AG09309 (cell line): ENCODE results near the gene LRMDA.

Source experiments
- DNase-seq: peaks from one replicate; pipeline ENCODE4 v3.0.0-alpha.2; 2010; ENCODE audit warnings: low read depth
- H3K4me3 ChIP-seq: 2 replicates; pipeline ENCODE4 v1.5.1; 2011; ENCODE audit warnings: mild to moderate bottlenecking, low read depth, low read length, moderate library complexity; ENCODE audit not compliant: control insufficient read depth
- TF ChIP-seq, protein P1 (sequence below): IDR thresholded peaks from 2 replicates; pipeline ENCODE4 v1.5.1; 2011; ENCODE audit warnings: mild to moderate bottlenecking, low read depth, low read length, inconsistent platforms; ENCODE audit not compliant: insufficient read depth, control insufficient read depth; ENCODE audit errors: missing control alignments

Gene LRMDA

GRCh38 chr10:76337641-76338040 is 906.2 kb downstream of the LRMDA start:
- DNase-seq: peak; percentile 52
- H3K4me3 ChIP-seq: no peak overlapping the region
- TF ChIP-seq, protein P1, sequence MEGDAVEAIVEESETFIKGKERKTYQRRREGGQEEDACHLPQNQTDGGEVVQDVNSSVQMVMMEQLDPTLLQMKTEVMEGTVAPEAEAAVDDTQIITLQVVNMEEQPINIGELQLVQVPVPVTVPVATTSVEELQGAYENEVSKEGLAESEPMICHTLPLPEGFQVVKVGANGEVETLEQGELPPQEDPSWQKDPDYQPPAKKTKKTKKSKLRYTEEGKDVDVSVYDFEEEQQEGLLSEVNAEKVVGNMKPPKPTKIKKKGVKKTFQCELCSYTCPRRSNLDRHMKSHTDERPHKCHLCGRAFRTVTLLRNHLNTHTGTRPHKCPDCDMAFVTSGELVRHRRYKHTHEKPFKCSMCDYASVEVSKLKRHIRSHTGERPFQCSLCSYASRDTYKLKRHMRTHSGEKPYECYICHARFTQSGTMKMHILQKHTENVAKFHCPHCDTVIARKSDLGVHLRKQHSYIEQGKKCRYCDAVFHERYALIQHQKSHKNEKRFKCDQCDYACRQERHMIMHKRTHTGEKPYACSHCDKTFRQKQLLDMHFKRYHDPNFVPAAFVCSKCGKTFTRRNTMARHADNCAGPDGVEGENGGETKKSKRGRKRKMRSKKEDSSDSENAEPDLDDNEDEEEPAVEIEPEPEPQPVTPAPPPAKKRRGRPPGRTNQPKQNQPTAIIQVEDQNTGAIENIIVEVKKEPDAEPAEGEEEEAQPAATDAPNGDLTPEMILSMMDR: no peak

DNA sequence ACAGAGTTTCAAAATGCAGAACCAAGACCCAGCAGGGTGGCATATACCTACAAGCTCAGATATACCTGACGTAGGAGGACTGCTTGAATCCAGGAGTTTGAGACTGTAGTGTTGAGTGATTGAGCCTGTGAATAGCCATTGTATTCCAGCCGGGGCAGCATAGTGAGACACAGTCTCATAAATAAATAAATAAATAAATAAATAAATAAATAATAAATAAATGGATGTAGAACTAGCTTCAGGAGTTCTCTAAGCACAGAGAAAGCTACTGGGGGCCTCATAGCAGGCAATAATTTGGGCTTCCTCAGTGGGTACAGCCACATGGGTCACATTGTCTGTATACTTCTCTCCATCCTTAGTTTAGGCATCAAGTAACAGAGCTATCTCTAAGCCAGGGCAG is 906.8 kb downstream of the LRMDA start:
- no peak overlapping the region for H3K4me3 ChIP-seq
- TF ChIP-seq, protein P1: no peak
- DNase-seq: no peak

DNA sequence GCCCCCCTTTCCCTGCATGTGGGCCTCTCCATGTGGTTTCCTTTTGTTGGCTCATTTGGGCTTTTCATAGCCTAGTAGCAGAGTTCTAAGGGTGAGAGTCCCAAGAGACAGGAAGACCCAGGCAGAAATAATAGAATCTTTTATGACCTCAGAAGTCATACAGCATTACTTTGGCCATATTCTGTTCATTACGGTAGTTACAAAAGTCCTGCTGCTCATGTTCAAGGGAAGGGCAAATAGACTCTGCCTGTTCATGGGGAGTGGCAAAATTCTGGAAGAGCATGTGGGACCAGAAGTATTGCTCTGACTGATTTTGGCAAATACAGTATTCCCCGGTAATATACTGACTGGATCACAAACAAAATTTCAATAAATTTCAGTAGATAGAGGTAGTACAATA is 910.3 kb downstream of the LRMDA start:
- TF ChIP-seq, protein P1: no peak
- no peak overlapping the region for H3K4me3 ChIP-seq
- no peak for DNase-seq

GRCh38 chr10:76342996-76343395 is 911.6 kb downstream of the LRMDA start:
- TF ChIP-seq, protein P1: no peak
- DNase-seq: no peak
- H3K4me3 ChIP-seq: no peak overlapping the region

GRCh38 chr10:76347832-76348231 is 916.4 kb downstream of the LRMDA start:
- no peak for DNase-seq
- H3K4me3 ChIP-seq: no peak overlapping the region
- TF ChIP-seq, protein P1: no peak

DNA sequence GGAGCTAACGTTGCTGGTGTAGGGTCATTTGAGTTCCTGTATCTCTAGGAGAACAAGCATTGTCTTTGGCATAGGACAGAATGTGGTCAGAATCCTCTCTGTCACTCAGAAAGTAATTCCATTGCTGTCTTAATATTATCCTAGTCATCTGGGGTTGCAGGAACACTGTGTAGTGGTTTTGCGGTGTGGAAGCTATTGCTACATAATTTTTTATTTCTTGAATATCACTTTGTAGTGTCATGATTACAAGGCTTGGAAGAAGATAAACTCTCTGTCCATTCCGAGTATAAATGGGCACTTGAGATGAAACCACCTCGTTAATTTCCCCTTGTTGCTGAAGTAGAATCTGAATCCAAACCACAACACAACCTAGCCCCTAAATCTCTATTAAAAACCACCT is 919.2 kb downstream of the LRMDA start:
- H3K4me3 ChIP-seq: no peak overlapping the region
- DNase-seq: peak; percentile 14
- TF ChIP-seq, protein P1: no peak

DNA sequence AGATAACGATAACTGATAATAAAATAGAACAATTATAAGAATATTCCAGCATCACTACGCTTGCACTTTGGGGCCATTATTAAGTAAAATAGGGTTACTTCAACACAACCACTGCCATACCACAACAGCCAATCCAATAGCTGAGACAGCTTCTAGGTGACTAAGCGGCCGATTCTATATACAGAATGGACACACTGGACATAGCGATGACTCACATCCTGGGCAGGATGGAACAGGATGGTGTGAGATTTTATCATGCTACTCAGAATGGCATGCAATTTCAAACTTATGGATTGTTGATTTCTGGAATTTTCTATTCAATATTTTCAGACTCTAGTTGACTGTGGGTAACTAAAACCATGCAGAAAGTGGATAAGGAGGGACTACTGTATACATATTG is 920.9 kb downstream of the LRMDA start:
- DNase-seq: peak; percentile 20
- TF ChIP-seq, protein P1: no peak
- H3K4me3 ChIP-seq: no peak overlapping the region
